ENCODE measurements around the gene MEN1.
A peak's percentile ranks its signal among the peaks of the same experiment; 100 is the strongest.

Gene MEN1

DNA sequence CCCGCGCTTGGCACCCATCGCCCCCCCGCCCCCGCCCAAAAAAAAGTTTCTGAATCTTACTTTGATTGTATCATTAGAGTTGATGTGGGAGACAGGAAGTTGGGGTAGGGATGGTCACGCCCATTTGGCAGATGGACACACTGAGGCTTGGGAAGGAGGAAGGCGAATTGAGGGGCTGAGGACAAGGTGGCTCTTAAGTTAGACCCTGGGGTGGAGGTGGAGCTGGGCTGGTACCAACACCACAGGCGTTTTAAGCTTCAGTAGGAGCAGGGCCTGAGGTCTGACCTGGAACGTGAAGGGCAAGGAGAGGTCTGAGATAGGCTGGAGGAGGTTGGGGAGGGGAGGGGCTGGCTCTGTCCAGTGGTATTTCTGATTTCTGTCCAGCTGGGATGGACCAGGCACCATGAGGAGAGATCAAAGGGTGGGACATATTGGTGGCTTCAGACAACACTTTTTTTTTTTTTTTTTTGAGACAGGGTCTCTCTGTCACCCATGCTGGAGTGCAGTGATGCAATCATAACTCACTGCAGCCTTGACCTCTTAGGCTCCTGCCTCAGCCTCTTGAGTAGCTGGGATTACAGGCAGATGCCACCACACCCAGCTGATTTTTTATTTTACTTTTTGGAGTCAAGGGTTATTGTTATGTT, 34.9 kb upstream of the MEN1 start:
- no peak for DNase-seq

DNA sequence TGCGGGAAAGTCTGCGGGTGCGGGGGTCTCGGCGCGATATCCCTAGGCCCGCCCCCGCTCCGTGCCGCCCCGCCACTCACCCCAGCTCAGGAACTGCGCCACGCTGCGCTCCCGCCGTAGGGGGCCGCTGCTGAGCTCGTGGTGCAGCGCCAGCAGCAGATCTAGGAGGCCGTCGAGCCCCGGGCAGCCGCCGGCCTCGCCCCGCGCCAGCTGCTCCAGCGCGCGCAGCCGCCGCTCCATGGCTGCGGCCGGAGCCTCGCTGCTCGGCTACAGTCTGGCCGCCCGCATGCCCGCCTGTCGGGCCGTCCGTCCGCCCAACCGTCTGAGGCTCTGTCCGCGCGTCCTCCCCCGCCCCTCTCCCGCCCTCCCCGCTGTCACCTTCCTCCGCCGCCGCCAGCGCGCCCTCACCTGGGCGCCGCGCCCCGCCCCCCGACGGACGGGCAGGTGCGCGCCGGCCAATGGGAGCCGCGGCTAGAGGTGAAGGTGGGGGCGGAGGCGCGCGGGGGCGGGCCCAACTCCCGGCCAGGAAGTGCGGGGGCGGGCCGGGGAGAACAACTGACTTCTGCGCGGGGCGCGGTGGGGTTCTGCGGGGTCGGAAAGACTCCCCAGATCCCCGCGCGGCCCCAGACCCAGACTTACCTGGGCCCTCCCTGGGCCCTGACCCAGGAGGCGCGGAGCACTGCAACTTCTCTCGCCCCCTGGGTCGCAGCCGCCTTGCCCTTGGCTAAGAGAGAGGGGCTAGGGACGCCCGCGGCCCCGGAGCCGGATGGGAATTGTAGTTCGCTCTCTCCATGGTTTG, 34.2 kb upstream of the MEN1 start, which contains the start of gene CDC42BPG:
TSS of gene CDC42BPG (minus strand) at position 324 of the 799 bp plus-strand sequence. CDS start at position 240, 84 bp downstream.
- DNase-seq, result peak; percentile 67

DNA sequence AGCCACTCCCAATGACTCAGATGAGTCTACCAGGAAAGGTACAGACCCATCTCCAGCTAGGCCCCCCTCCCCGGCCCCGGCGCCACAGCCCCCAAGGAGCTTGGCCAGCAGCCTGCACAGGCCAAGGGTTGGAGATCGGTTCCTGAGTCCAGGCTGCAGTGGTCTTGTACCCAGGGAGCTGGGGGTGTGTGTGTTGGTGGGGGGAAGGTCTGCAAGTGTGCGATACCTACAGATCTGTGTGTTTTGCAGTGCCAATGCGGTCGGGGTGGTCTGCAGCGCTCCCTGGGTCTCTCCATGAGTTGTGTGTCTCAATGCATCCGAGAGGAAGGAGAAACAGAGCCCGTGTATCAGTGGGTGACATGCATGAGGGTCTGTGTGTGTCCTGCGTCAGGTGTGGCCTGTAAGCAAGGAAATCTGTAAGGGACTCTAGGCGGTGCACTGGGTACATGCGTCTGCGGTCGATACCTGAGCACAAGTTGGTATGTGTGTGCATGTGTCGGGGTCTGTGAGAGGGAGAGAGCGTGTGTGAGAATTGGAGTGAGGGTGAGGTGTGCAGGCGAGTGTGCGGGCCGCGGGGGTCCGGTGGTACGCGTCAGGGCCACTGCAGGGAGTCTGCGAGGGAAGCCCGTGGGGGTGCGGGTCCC, 33.5 kb upstream of the MEN1 start:
- DNase-seq, result no peak

DNA sequence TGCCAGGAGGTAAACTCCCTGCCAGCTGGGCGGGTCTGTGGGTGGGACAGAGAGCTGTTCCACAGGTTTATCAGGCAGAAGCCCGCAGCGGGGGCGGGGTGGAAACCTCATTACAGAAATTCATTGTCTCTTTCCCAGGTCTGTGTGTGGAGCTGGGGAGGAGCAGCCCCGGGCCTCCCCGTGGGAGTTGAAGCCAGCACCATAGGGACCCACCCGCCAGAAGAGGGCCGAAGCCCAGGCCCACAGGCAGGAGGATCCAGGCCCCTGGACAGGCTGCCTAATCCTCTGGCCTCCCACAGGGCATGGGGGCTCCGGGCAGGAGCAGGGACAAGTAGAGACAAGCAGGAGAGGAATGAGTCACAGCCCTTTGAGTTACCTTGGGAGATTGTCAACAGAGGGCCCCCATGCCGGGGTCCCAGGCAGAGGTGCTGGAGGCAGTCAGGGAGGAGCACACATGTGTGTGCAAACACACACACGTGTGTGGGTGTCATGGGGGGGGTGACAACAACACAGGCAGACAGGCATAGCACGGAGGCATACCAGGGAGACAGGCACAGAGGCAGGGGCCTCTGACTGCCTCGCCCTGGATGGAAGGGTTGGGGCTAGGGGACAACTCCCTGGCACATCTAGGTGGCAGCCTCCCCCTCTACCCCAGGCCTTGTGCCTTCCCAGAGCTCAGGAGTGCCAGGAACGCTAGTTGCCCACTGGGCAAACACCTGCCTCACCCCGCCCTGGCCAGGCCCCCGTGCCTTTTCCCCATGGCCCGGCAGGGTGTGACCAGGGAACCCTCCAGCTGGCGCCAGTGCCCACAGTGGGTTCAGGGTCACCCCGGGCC, 32.7 kb upstream of the MEN1 start:
- no peak for DNase-seq

DNA sequence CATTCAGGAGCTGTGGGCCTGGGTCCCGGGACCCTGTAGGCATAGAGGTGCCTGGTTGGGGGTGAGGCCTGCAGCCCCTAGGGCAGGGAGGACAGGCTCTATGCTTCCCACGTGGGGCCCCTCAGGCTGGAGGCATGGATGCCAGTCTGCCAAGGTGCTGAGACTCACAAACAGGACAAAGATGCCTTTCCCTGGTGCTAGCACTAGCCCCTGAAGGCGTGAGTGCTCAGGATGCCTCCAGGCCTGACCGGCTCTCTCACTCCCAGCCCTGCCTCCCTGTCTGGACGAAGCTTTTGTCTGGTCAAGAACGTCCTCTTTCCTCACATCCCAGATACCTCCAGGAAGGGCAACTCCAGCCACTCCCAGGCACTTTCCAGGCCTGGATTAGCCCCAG, 32.0 kb upstream of the MEN1 start:
- no peak for DNase-seq

DNA sequence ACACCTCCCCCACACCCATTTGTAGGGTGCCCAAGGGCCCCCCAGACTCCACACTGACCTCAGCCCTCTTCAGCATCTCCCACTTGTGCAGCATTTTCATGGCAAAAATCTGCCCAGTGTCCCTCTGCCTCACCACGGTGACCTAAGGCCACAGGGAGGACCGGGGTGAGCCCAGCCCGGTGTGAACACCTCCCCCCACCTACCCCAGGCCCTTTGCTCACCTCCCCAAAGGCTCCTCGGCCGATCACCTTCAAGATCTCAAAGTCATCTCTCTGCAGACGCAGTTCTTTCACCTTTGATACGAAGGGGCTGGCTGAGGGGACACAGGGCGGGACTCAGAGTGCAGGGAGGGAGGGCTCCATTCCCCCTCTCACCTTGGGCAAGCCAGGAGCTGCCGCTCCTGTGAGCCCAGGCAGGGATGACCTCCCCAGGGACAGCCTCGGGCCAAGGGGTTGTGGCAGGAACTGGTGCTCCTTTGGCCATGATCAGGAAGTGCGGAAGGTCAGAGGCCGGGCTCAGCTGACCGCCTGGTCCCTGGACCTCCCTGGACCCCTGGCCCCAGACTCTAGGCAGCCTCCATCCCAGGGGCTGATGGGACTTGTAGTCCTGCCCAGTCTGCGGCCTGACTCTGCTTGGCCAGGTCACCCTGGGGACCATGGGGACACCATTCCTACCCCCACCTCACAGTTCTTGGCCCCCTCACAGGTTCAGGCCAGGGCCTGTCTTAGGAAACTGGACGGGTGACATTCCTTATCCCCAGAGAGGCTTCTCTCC, 31.4 kb upstream of the MEN1 start:
- DNase-seq, result no peak

DNA sequence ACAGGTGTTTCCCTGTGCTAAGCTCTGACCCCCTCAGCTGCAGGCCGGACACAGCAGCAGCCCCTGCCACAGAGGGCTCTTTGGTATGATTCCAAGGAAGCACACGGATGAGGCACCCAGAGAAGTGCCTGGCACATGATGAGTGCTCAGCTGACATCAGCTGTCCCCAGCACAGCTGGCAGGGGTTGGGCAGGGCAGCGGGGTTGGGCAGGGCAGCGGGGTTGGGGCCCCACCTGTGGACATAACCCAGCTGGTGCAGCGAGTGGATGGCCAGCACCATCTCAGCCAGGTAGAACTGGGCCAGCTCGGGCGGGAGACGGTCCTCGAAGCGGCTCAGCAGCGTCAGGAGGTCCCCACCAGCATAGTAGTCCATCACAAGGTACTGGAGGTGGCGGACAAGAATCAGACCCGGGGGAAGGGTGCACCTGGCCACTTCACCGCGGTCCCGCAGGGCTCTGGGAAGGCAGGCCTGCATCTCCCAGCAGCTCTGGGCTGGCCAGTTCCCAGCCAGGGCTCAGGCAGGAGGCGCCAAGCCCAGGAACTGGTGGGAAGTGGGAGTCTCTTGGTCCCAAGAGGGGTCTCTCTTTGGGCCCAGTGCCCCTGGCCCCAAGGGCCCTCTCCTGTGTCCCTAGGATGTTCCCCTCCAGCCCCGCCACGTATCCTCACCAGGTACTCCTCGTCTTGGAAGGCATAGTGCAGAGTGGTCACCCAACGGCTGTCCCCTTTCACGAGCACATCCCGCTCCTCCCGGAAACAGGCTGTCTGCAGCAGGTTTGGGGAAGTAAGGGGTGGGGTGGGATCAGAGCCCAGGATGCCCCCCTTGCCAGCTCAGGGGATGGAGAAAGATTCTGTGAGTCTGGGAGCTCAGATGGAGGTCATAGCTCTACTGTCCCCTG, 29.8 kb upstream of the MEN1 start:
- DNase-seq, result no peak

DNA sequence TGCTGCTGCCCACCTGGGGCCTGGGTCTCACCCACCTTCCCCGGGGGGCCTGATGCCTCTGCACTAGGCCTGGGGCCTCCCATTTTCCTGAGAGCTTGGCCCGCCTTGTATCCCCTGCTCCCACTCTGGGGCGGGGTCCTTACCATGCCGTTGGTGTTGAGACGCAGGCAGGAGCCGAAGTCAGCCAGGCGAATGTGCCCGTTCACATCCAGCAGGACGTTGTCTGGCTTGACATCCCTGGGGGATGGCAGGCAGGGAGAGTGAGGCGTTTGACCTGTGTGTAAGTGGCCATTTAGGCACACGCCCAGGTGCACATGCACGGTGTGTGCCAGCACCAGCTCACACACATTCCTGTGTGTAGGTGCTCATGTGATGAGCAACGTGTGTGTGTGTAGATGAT, 29.0 kb upstream of the MEN1 start:
- no peak for DNase-seq

DNA sequence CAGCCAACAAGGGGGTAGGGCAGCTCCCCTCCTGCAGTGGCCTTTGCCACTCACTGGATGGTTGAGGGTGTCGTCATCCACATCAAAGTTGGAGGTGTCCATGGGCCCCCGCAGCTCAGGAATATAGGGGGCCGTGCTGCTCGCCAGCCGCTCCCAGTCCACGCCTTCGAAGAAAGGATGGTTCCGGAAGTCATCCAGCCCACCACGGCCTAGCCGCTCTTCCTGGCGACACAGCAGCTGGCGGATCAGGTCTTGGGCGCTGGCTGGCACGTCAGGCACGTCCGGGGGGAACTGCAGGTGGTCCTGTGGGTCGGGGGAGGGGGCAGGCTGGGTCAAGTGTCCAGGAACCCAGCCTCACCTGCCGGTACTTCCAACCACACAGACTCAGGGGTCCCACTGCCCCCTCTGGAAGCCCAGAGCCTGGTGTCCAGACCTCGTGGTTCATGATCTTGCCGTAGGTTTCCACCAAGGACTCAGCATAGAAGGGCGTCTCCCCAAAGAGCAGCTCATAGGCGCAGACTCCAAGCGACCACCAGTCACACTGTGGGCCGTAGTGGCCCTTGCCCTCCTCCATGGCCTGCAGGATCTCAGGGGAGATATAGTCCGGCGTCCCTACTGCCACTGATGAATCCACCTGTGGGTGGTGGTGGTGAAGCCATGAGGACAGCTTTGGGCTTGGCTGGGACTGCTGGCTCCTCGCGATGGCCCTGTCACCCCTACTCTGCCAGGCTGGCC, 28.4 kb upstream of the MEN1 start:
- DNase-seq, result no peak

DNA sequence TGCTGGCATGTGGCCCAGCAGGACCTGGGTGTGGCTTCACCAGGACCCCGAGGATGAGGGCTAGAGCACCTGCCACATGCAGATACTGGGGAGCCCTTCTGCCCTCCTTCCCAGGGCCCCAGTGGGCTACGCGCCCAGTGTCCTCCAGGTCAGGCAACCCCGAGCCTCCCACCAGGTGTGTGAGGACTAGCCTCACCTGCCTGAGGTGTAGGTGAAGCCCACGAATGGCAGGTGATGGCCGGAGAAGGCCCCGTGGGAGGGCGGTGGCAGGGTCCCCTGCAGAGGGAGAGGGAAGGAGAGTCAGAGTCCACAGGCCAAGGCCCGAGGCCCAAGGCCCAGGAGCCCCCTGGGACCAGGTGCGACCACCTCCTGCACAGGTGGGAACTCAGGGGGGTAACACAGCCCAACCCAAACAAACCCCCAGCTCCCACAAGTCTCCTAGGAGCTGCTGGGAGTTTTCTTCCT, 27.6 kb upstream of the MEN1 start:
- DNase-seq, result no peak

DNA sequence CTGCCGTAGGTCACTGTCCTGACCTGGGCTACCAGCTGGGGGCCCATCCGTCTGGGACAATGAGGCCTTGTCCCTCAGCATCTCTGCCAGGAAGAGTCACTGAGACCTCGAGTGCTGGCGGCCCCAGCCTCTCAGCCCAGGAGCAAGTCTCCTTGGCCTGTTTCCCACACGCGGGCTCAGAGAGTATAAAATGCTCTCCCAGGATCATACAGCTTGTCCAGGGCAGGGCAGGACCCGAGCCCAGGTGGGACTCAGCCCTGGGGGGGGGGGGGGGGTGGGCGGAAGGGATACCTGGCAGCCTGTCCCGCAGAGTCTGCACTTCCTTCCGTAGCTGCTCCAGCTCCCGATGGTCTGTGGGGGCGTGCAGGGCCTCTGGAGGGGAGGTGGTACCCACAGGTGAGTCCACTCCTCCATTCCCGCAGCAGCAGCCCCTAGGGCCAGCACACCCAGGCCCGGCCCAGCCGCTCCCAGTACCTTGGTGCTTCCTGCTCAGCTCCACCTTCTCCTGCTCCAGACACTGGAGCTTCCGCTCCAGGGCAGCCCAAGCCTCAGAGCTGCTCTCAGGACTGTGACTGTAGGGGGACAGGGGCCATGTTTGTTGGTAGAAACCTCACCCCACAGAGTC, 26.2 kb upstream of the MEN1 start:
- DNase-seq, result no peak

DNA sequence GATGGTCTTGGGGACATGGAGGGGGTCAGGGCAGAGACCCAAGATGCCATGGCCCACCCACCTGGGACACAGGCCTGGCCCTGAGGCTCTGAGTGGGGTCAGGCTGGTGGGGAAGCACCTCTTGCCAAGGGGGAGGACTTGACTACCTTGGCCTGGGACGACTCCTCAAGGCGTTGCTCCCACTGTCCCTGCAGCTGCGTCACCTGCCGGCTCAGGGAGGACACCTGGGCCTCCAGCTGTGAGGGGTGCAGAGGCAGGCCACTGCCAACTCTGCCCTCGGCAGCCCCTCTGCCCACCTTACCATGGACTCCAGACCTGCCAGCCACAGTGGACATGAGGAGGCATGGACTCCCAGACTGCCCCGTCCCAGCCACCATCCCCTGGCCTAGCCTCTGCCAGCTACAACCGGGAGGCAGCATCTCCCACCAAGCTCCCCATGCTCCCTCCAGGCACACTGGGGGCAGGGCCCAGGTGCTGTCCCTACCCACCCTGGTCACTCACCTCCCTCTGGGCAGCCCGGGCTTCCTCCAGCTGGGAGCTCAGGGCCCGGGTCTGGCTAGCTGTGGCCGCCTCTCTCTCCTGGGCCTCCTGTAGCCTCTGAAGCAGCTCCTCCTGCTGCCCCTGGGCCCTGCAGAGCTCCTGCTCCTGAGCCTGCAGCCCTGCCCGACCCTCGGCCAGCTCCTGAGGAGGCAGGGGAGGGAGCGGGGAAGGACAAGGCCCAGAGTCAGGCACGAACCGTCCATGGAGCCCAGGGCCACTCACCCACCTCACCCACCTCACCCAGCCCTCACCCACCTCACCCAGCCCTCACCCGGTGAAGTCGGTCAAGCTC, 25.5 kb upstream of the MEN1 start:
- DNase-seq, result no peak

DNA sequence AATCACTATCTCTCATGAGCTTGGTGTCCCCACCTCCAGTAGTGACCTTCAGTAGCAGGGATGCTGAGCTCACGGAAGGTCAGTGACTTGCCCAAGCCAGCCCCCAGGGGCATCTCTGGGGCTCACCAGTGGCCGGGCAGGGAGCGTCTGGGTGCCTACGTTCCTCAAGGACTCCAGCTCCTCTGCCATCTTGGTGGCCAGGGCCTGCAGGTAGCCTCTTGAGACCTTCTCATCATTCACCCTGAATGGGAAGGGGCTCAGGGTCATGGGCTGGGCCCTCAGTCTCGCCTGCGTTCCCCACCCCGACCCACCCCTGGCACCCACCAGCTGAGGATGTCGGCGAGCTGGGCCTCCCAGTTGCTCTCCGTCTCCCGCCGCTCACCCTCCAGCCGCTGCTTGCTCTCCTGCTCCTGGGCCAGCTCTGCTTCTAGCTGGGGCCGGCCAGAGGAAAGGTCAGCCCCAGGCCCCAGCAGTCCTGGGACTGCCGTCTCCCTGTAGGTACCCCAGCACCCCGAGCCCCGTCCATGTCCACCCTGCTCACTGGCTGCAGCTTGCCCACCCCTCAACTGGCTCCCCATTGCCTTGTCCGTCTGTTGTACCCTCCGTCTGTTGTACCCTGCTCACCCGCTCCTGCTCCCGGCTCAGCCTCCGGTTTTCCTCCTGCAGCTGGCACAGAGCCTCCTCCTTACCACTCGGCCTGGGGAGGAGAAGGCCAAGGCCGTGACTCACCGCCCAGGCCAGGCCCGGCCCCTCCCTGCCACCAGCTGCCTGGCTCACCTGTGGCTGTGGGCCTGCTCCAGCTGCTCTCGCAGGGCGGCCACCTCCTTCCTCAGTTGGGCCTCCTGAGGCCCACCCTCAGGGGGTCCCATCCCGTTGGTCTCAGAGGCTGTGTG, 24.6 kb upstream of the MEN1 start:
- no peak for DNase-seq

DNA sequence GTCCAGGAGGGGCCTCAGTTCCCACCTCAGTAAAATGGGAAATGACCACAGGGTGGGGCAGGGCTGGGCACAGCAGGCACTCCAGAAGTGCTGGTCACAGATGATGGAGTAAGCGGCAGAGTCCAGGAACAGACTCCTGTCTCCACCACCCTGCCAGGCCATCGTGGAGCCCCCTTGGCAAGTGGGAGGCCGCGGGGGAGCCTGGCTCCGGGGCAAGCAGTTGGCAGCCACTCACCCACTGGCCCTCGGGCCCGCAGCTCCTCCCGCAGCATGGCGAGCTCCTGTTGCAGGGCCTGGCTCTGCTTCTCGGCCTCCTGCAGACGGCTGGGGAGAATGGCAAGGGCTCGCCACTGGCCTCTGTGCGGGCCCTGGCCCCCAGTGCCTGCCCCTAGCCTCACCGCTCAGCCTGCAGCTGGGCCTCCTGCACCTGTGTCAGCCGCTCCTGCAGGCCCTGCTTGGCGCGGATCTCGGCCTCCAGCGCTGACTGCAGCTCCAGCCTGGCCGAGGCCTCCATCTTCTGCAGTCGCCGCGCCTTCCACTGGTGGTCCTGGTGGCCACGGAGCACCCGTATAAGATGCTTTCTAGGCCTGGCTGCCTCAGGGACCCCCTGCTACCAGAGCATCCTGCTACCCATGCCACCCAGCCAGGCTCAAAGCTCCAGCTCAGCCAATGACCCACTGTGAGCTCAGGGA, 23.8 kb upstream of the MEN1 start:
- no peak for DNase-seq

DNA sequence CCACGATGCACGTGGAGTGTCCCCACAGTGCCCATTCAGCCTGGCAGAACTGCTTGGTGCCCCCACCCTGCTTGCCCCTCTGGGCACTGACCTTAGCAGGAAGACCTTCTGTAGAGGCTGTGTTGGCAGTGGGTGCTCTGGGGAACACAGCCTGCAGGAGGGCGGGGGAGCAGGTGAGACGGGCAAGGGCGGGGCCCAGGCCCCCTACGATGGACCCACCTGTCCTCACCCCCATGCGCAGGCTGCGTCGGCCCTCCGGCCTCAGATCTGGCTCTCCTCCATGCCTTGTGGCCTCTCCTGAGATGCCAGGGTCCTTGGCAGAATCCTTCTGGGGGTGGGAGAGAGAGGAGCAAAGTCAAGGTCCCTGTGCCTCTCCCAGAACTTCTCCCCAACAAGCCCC, 23.2 kb upstream of the MEN1 start:
- no peak for DNase-seq

DNA sequence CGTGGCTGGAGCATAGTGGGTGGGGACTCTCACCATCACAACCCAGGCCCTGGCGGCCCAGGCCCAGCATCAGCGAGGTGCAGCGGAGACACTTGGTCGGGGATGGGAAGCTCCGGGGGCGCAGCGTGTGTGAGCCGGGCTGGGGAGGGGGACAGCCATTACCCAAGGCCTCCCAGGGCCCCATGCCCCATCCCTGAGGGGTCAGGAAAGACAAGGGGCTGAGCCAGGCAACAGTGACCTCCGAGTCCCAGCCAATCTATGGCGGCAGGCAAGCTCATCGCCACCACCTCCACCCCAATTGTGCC, 22.8 kb upstream of the MEN1 start:
- no peak for DNase-seq

DNA sequence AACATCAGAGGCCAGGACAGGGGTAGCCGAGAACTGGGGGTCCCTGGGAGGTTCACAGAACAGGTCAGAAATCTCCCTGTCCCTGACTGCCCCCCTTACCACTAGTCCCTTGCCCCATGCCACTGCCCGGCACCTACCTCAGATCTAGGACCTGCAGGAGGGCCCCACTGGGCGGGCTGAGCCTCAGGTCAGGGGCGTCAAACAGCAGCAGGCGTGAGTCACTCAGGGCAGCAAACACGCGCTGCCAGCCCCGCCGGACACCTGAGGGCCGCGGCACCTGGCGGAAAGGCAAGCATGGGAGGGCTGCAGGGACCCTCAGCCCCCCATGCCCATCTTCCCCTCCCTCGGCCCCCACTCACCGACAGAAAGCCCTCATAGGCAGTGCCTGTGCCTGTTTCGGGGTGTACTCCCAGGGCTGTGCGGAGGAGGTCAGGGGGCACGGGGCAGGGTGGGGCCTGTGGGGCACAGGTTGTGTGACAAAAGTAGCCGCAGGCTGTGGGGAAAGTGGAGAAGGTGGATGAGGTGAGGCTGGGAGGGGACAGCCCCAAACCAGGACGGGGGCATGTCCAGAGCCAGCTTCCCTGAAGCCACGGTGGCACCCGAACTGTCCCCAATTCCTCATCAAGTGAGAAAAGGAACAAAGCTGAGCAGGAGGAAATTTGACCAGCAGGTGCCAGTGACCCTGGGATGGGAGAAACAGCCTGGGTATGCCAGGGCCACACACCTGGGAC, 22.3 kb upstream of the MEN1 start:
- no peak for DNase-seq

All from left hindlimb (tissue), 1 donor.